Measurements from ENCODE around the gene A3GALT2.

DNA sequence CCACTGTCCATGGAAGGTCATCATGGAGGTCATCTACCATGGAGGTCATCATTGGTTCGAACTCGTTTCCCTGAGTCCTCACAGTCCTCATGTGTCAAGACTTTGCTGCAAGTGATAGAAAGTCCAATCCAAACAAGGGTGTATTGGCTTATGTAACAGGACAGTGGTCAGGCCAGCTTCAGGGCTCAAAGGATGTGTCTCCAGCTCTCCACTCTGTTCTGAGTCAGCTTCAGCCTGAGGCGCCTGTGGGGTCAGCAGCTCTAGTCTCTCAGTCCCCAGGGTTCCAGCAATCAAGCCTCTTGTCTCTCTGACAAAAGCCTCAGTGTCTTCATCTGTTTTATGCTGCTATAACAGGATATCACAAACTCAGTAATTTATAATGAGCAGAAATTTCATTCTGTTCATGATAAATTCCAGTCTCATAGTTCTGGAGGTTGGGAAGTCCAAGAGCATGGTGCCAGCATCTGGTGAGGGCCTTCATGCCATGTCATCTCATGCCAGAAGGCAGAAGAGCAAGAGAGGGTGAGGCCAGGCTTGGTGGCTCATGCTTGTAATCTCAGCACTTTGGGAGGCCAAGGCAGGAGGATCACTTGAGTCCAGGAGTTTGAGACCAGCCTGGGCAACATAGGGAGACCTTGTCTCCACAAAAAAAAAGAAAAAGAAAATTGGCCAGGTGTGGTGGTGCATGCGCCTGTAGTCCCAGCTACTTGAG is 19.5 kb downstream of the A3GALT2 start:
- TF ChIP-seq, protein P1, sequence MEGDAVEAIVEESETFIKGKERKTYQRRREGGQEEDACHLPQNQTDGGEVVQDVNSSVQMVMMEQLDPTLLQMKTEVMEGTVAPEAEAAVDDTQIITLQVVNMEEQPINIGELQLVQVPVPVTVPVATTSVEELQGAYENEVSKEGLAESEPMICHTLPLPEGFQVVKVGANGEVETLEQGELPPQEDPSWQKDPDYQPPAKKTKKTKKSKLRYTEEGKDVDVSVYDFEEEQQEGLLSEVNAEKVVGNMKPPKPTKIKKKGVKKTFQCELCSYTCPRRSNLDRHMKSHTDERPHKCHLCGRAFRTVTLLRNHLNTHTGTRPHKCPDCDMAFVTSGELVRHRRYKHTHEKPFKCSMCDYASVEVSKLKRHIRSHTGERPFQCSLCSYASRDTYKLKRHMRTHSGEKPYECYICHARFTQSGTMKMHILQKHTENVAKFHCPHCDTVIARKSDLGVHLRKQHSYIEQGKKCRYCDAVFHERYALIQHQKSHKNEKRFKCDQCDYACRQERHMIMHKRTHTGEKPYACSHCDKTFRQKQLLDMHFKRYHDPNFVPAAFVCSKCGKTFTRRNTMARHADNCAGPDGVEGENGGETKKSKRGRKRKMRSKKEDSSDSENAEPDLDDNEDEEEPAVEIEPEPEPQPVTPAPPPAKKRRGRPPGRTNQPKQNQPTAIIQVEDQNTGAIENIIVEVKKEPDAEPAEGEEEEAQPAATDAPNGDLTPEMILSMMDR (IDR thresholded peaks at IDR 0.05), result no peak
- TF ChIP-seq POLR2A (IDR thresholded peaks at IDR 0.05) (no peak), POLR2AphosphoS5 (IDR thresholded peaks at IDR 0.05; ENCODE audit: insufficient read depth in 1 of 2, low read depth in 1 of 2) (no peak)

All from vagina (tissue), 2 donors.